AG08396 (cell line): ENCODE measurements around the gene SPEF1.
A peak's percentile ranks its signal among the peaks of the same experiment; 100 is the strongest.
"Not testable (repeated sequence)": the region's sequence is repeated elsewhere in the genome, so short reads cannot be mapped to it uniquely, and the experiment has no call there.

Experiments
- DNase-seq: peaks from one replicate; pipeline ENCODE4 v3.0.0; 2012; ENCODE audit warnings: low spot score, mixed read lengths

SPEF1 gene

GRCh38 chr20:3811467-3812258 is 30.4 kb upstream of the SPEF1 start:
- peak; percentile 96 for DNase-seq

GRCh38 chr20:3808544-3808943 is 27.3 kb upstream of the SPEF1 start:
- DNase-seq = no peak

- DNase-seq = no peak
Observed at GRCh38 chr20:3804781-3805180, 23.5 kb upstream of the SPEF1 start.

- DNase-seq = no peak
Observed at GRCh38 chr20:3804254-3804751, 23.1 kb upstream of the SPEF1 start.

- no peak for DNase-seq
Observed at GRCh38 chr20:3803854-3804253, 22.6 kb upstream of the SPEF1 start.

- DNase-seq = no peak
Observed at GRCh38 chr20:3803289-3803688, 22.0 kb upstream of the SPEF1 start.

GRCh38 chr20:3802524-3803239 is 21.4 kb upstream of the SPEF1 start:
- no peak for DNase-seq

GRCh38 chr20:3801846-3802245 is 20.6 kb upstream of the SPEF1 start:
- DNase-seq = no peak

- DNase-seq = no peak
Observed at GRCh38 chr20:3801299-3801698, 20.1 kb upstream of the SPEF1 start.

- no peak for DNase-seq
Observed at GRCh38 chr20:3800878-3801260, 19.6 kb upstream of the SPEF1 start.

- no peak for DNase-seq
Observed at GRCh38 chr20:3800256-3800877, 19.1 kb upstream of the SPEF1 start.

GRCh38 chr20:3798908-3799248 is 17.6 kb upstream of the SPEF1 start:
- DNase-seq = no peak

- DNase-seq = no peak
Observed at GRCh38 chr20:3798373-3798768, 17.1 kb upstream of the SPEF1 start.

- peak; percentile 70 for DNase-seq
Observed at GRCh38 chr20:3797592-3798372, 16.5 kb upstream of the SPEF1 start.

- DNase-seq = no peak
Observed at GRCh38 chr20:3797226-3797545, 15.9 kb upstream of the SPEF1 start.

GRCh38 chr20:3796477-3797225 is 15.4 kb upstream of the SPEF1 start:
- DNase-seq = no peak

- peak; percentile 95 for DNase-seq
Observed at GRCh38 chr20:3795511-3796468, 14.5 kb upstream of the SPEF1 start, which contains the start of gene CDC25B. TSS of gene CDC25B (plus strand) at chr20:3796310. CDS start at chr20:3796532, 222 bp downstream.

- DNase-seq = no peak
Observed at GRCh38 chr20:3794701-3795420, 13.6 kb upstream of the SPEF1 start.

GRCh38 chr20:3794168-3794567 is 12.9 kb upstream of the SPEF1 start:
- DNase-seq = not testable (repeated sequence)

GRCh38 chr20:3789201-3789600 is 8.0 kb upstream of the SPEF1 start:
- DNase-seq = not testable (repeated sequence)
